ENCODE data around the gene BANK1.
A peak's percentile ranks its signal among the peaks of the same experiment; 100 is the strongest.

BANK1 gene, protein sequence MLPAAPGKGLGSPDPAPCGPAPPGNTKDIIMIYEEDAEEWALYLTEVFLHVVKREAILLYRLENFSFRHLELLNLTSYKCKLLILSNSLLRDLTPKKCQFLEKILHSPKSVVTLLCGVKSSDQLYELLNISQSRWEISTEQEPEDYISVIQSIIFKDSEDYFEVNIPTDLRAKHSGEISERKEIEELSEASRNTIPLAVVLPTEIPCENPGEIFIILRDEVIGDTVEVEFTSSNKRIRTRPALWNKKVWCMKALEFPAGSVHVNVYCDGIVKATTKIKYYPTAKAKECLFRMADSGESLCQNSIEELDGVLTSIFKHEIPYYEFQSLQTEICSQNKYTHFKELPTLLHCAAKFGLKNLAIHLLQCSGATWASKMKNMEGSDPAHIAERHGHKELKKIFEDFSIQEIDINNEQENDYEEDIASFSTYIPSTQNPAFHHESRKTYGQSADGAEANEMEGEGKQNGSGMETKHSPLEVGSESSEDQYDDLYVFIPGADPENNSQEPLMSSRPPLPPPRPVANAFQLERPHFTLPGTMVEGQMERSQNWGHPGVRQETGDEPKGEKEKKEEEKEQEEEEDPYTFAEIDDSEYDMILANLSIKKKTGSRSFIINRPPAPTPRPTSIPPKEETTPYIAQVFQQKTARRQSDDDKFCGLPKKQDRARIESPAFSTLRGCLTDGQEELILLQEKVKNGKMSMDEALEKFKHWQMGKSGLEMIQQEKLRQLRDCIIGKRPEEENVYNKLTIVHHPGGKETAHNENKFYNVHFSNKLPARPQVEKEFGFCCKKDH

DNA sequence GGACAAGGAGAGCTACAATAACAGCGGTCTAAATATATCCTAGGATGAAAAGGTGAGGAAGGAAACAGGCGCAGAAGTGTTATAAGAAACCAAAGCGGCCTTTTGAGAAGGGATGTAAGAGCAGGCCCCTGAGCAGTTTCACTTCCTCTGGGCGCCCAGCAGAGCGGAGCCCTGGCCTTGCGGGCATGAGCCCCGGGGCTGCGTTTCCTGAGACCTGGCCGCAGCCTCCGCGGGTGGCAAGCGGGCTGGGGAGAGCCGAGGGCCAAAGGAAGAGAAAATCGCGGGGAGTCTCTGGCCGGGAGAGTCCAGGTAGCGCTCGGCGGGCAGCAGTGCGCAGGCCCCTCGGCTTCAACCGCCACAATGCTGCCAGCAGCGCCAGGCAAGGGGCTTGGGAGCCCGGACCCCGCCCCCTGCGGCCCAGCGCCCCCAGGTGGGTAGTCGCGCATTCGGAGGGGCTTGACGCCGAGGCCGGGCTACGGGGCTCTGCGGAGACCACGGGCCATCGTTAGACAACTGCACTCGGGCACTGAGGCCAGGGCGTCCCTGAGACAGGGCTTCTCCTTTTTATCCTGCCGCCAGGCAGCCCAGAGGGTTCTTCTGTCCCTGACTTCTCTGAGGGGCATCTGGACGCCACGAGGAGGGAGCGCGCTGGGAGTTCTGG is at the start of gene BANK1:
Gene BANK1 (plus strand): TSS at position 210 of the 661 bp plus-strand sequence. CDS start 151 bp downstream, at position 361.
- no peak for DNase-seq (ENCODE audit: low read depth)
- peaks cover 13% of the 10 kb centered on the region for H3K4me1 ChIP-seq (ENCODE audit: control insufficient read depth, insufficient read depth, low read length)
- H3K9ac ChIP-seq (ENCODE audit: low read length), result peak within 1 kb of the TSS; percentile 71
- no peaks in the 10 kb centered on the region for H3K36me3 ChIP-seq (ENCODE audit: control insufficient read depth, insufficient read depth, low read length, severe bottlenecking)
- H3K27me3 ChIP-seq (replicated peaks; ENCODE audit: control insufficient read depth, insufficient read depth, low read length), result no peaks in the 10 kb centered on the region
- H3K4me3 ChIP-seq (ENCODE audit: low read length), result peak within 1 kb of the TSS; percentile 73
- H3K9me3 ChIP-seq (ENCODE audit: control insufficient read depth, low read length), result no peaks in the 10 kb centered on the region

DNA sequence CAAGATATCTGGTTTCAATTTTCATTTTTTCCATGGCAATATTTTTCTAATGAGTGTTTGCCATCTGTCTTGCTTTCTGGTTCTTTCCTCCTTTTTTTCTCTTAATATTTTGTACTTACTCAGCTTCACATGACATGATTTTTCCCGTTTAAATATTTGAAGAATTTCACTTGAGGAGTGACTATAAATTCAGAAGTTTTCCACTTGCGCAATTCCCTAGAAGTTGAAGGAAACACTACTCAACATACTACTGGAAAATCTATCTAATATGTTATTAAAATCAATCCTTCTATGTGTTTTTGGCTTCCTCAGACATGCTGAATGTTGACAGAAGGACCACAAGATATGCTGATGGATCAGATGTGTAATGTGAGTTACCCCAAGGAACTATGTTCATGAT is 36.8 kb upstream of the BANK1 start:
- Histone ChIP-seq H3K4me1 (ENCODE audit: control insufficient read depth, insufficient read depth, low read length) (peaks cover 7% of the 10 kb centered on the region), H3K9me3 (ENCODE audit: control insufficient read depth, low read length) (no peaks in the 10 kb centered on the region), H3K4me3 (ENCODE audit: low read length) (peak overlapping the region; percentile 50), H3K27me3 (replicated peaks; ENCODE audit: control insufficient read depth, insufficient read depth, low read length) (no peaks in the 10 kb centered on the region), H3K9ac (ENCODE audit: low read length) (peak overlapping the region; percentile 66), H3K36me3 (ENCODE audit: control insufficient read depth, insufficient read depth, low read length, severe bottlenecking) (no peaks in the 10 kb centered on the region)
- DNase-seq (ENCODE audit: low read depth), result peak; percentile 88

DNA sequence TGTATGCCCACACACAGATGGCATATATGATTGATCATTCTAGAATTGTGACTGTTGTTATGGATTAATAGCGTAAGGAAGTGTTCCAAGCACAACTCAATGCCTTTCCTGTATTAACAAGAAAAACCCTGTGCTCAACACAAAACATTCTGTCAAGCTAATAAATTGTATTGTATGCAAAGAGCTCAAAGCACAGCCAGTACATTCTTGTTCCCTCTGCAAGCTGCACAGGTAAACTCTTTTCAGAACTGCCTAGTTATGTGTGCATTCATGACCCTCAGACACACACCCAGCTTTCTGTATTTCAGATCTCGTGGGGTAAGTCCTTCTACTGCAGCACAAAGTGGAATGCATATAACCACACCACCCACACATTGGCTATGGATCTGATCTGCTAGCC is 34.3 kb upstream of the BANK1 start:
- H3K4me1 ChIP-seq (ENCODE audit: control insufficient read depth, insufficient read depth, low read length), result peaks cover 8% of the 10 kb centered on the region
- no peaks in the 10 kb centered on the region for H3K36me3 ChIP-seq (ENCODE audit: control insufficient read depth, insufficient read depth, low read length, severe bottlenecking)
- no peaks in the 10 kb centered on the region for H3K27me3 ChIP-seq (replicated peaks; ENCODE audit: control insufficient read depth, insufficient read depth, low read length)
- H3K9ac ChIP-seq (ENCODE audit: low read length), result no peak overlapping the region
- no peak for DNase-seq (ENCODE audit: low read depth)
- no peak overlapping the region for H3K4me3 ChIP-seq (ENCODE audit: low read length)
- no peaks in the 10 kb centered on the region for H3K9me3 ChIP-seq (ENCODE audit: control insufficient read depth, low read length)

- Histone ChIP-seq H3K9ac (ENCODE audit: low read length) (peak overlapping the region; percentile 86), H3K27me3 (replicated peaks; ENCODE audit: control insufficient read depth, insufficient read depth, low read length) (no peaks in the 10 kb centered on the region), H3K36me3 (ENCODE audit: control insufficient read depth, insufficient read depth, low read length, severe bottlenecking) (peaks cover 5% of the 10 kb centered on the region), H3K4me3 (ENCODE audit: low read length) (peak overlapping the region; percentile 77), H3K4me1 (ENCODE audit: control insufficient read depth, insufficient read depth, low read length) (peaks cover 19% of the 10 kb centered on the region), H3K9me3 (ENCODE audit: control insufficient read depth, low read length) (peaks cover 4% of the 10 kb centered on the region)
- no peak for DNase-seq (ENCODE audit: low read depth)
These were observed 29.1 kb upstream of the BANK1 start for GRCh38 chr4:101761405-101761804.

DNA sequence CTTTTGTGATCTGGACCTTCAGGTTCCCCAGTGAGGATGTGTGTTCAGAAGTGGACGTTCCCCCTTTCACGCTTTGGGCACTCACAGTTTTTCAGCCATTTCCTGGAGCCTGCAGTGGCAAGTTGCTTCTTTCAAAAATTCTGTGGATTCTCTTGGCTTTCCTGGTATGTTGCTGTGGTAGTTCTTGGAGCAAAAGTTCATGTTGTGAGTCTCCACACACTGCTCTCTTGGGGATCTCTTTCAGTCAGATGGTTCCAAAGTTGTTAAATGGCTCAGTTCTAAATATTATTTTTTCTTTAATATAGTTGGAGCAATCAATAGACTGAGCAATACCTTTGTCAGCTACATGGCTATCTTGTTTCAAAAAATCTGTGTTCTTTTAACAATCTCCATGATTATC is 28.5 kb upstream of the BANK1 start:
- Histone ChIP-seq H3K9me3 (ENCODE audit: control insufficient read depth, low read length) (peaks cover 6% of the 10 kb centered on the region), H3K27me3 (replicated peaks; ENCODE audit: control insufficient read depth, insufficient read depth, low read length) (no peaks in the 10 kb centered on the region), H3K36me3 (ENCODE audit: control insufficient read depth, insufficient read depth, low read length, severe bottlenecking) (peaks cover 5% of the 10 kb centered on the region), H3K4me1 (ENCODE audit: control insufficient read depth, insufficient read depth, low read length) (peaks cover 19% of the 10 kb centered on the region), H3K4me3 (ENCODE audit: low read length) (peak overlapping the region; percentile 77), H3K9ac (ENCODE audit: low read length) (peak overlapping the region; percentile 86)
- DNase-seq (ENCODE audit: low read depth), result peak; percentile 2

GRCh38 chr4:101762534-101762933 is 28.0 kb upstream of the BANK1 start:
- DNase-seq (ENCODE audit: low read depth), result no peak

DNA sequence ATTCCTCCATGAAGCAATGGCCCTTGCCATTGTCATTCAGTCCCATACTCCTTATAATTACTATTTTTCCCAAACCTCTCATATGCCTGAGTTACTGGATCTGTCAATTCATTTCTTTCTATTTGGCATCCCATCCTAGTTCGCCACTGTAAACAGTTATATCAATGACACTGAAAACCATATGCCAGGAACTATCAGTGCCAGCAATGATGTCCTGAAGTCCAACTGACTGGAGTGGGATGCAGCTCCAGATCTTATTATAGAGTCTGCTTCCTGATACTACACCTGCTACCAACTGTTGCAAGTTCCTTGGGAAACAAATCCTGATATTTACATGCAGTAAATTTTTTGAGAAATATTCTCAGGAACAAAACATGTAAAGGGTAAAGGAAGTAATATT is 27.0 kb upstream of the BANK1 start:
- no peak for DNase-seq (ENCODE audit: low read depth)
- H3K4me1 ChIP-seq (ENCODE audit: control insufficient read depth, insufficient read depth, low read length), result peaks cover 19% of the 10 kb centered on the region
- no peaks in the 10 kb centered on the region for H3K27me3 ChIP-seq (replicated peaks; ENCODE audit: control insufficient read depth, insufficient read depth, low read length)
- H3K4me3 ChIP-seq (ENCODE audit: low read length), result peak overlapping the region; percentile 77
- no peak overlapping the region for H3K9ac ChIP-seq (ENCODE audit: low read length)
- H3K9me3 ChIP-seq (ENCODE audit: control insufficient read depth, low read length), result peaks cover 18% of the 10 kb centered on the region
- H3K36me3 ChIP-seq (ENCODE audit: control insufficient read depth, insufficient read depth, low read length, severe bottlenecking), result peaks cover 5% of the 10 kb centered on the region

More at GRCh38 chr4:101762534-101762933, 28.0 kb upstream of the BANK1 start:
- Histone ChIP-seq H3K27me3 (replicated peaks; ENCODE audit: control insufficient read depth, insufficient read depth, low read length) (no peaks in the 10 kb centered on the region), H3K4me3 (ENCODE audit: low read length) (peak overlapping the region; percentile 77), H3K4me1 (ENCODE audit: control insufficient read depth, insufficient read depth, low read length) (peaks cover 19% of the 10 kb centered on the region), H3K9ac (ENCODE audit: low read length) (peak overlapping the region; percentile 86), H3K36me3 (ENCODE audit: control insufficient read depth, insufficient read depth, low read length, severe bottlenecking) (peaks cover 5% of the 10 kb centered on the region), H3K9me3 (ENCODE audit: control insufficient read depth, low read length) (peaks cover 11% of the 10 kb centered on the region)

DNA sequence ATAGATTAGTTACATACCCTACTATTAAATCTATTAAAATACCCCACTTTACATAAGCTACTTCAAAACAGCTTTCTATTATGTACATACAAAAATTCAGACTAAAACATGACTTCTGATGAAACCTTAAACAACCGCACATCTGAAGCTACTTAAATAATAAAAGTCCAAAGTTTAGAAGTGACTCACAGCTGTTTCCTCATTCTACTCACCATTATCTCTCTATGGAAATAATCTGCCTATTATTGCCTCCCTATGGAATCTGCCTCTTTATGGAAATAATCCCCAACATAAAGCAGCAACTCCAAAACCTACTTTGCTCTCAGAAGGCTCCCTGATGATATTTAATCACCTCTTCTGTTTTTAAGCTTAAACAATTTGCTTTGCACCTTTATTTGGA is 15.7 kb upstream of the BANK1 start:
- no peaks in the 10 kb centered on the region for H3K27me3 ChIP-seq (replicated peaks; ENCODE audit: control insufficient read depth, insufficient read depth, low read length)
- peaks cover 11% of the 10 kb centered on the region for H3K9me3 ChIP-seq (ENCODE audit: control insufficient read depth, low read length)
- H3K36me3 ChIP-seq (ENCODE audit: control insufficient read depth, insufficient read depth, low read length, severe bottlenecking), result no peaks in the 10 kb centered on the region
- H3K4me1 ChIP-seq (ENCODE audit: control insufficient read depth, insufficient read depth, low read length), result peaks cover 5% of the 10 kb centered on the region
- no peak overlapping the region for H3K9ac ChIP-seq (ENCODE audit: low read length)
- peak; percentile 88 for DNase-seq (ENCODE audit: low read depth)
- no peak overlapping the region for H3K4me3 ChIP-seq (ENCODE audit: low read length)

DNA sequence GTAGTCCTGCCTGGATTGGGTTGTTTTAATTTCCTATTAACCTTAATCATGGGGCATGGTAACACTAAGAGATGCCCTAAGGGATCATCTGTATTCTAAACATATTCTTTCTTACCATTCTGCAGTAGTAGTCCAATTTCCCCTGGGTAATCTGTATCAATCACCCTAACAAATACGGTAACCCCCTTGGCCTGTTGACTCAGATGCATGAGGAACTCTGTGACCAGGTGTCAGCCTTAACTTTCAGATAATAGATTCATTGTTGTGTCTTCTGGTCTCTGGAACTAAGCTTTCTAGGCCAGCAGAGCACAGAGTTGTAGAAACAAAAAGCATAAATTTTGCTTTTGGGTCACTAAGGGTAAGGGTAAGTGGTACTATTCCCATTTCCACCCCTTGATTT is 13.1 kb upstream of the BANK1 start:
- Histone ChIP-seq H3K9ac (ENCODE audit: low read length) (no peak overlapping the region), H3K4me3 (ENCODE audit: low read length) (no peak overlapping the region), H3K36me3 (ENCODE audit: control insufficient read depth, insufficient read depth, low read length, severe bottlenecking) (no peaks in the 10 kb centered on the region), H3K4me1 (ENCODE audit: control insufficient read depth, insufficient read depth, low read length) (peaks cover 5% of the 10 kb centered on the region), H3K27me3 (replicated peaks; ENCODE audit: control insufficient read depth, insufficient read depth, low read length) (no peaks in the 10 kb centered on the region), H3K9me3 (ENCODE audit: control insufficient read depth, low read length) (no peaks in the 10 kb centered on the region)
- no peak for DNase-seq (ENCODE audit: low read depth)

DNA sequence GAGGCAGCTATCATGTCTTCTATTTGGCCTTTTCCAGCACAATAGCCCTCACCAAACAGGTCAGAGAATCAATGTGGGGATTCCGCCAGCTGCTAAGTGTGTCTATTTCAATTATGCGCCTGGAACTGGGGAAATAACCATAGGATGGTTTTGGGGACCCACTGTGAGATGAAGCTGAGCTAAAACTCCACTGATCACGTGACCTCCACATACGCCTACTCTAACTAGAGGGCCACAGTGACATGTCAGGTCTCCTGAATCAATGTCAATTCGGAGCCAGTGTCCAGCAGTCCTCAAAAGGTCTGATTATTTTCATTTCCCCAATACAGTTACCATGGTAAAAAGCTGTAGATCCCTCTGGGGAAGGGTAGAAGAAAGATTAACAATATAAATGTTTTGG is 10.2 kb upstream of the BANK1 start:
- DNase-seq (ENCODE audit: low read depth), result no peak
- Histone ChIP-seq H3K9ac (ENCODE audit: low read length) (no peak overlapping the region), H3K4me1 (ENCODE audit: control insufficient read depth, insufficient read depth, low read length) (no peaks in the 10 kb centered on the region), H3K36me3 (ENCODE audit: control insufficient read depth, insufficient read depth, low read length, severe bottlenecking) (no peaks in the 10 kb centered on the region), H3K27me3 (replicated peaks; ENCODE audit: control insufficient read depth, insufficient read depth, low read length) (no peaks in the 10 kb centered on the region), H3K4me3 (ENCODE audit: low read length) (no peak overlapping the region), H3K9me3 (ENCODE audit: control insufficient read depth, low read length) (no peaks in the 10 kb centered on the region)

GRCh38 chr4:101782546-101782945 is 8.0 kb upstream of the BANK1 start:
- H3K36me3 ChIP-seq (ENCODE audit: control insufficient read depth, insufficient read depth, low read length, severe bottlenecking), result no peaks in the 10 kb centered on the region
- no peaks in the 10 kb centered on the region for H3K27me3 ChIP-seq (replicated peaks; ENCODE audit: control insufficient read depth, insufficient read depth, low read length)
- H3K9ac ChIP-seq (ENCODE audit: low read length), result no peak overlapping the region
- no peaks in the 10 kb centered on the region for H3K9me3 ChIP-seq (ENCODE audit: control insufficient read depth, low read length)
- no peak overlapping the region for H3K4me3 ChIP-seq (ENCODE audit: low read length)
- no peaks in the 10 kb centered on the region for H3K4me1 ChIP-seq (ENCODE audit: control insufficient read depth, insufficient read depth, low read length)
- peak; percentile 34 for DNase-seq (ENCODE audit: low read depth)

Measured in adipocyte (in vitro differentiated cells).